GM12801 (cell line): ENCODE data around the gene NLRP11.

Source experiments
- CTCF ChIP-seq: IDR thresholded peaks from one replicate; pipeline ENCODE4 v1.5.1; 2011; ENCODE audit warnings: control low read depth; ENCODE audit not compliant: insufficient read length; ENCODE audit errors: extremely low read depth

The NLRP11 gene

GRCh38 chr19:55738302-55738701, 93.5 kb downstream of the NLRP11 start, which contains the start of gene NLRP9:
NLRP9 (minus strand) TSS chr19:55738402; CDS start chr19:55738374, 28 bp downstream.
- no peak for TF ChIP-seq CTCF
